Kidney (tissue), 14 donors: ENCODE results near the gene KIF19. TPM values are rescaled to one million over a fixed set of nuclear protein-coding genes. Genes with fewer than 3 reads are reported as not detected.

ENCODE experiments used
- DNase-seq, 5 donors: peaks; one replicate each; pipeline ENCODE4 v3.0.0-alpha.2; 2013 to 2020
- FAIRE-seq: peaks from 2 replicates; lab custom pipeline; 2012; peaks lifted over from hg19 to GRCh38; lab: Jason Lieb, UNC
- H3K27ac ChIP-seq, 2 donors: one replicate each; pipeline ENCODE4 v1.7.0; 2013; ENCODE audit warnings: low read depth in 2 of 2, low read length in 2 of 2, inconsistent platforms in 1 of 2
- H3K27me3 ChIP-seq: one replicate; pipeline ENCODE4 v1.7.1; 2013; ENCODE audit warnings: low read length, inconsistent platforms; ENCODE audit not compliant: control insufficient read depth, insufficient read depth
- H3K36me3 ChIP-seq, 3 donors: one replicate each; pipeline versions ENCODE4 v1.7.0 to v1.7.1; 2013; ENCODE audit warnings: low read length in 3 of 3, control low read depth in 1 of 3, inconsistent platforms in 1 of 3; ENCODE audit not compliant: insufficient read depth in 3 of 3, control insufficient read depth in 2 of 3
- H3K4me1 ChIP-seq, 3 donors: one replicate each; pipeline versions ENCODE4 v1.7.0 to v1.7.1; 2013; ENCODE audit warnings: low read length in 3 of 3, inconsistent platforms in 1 of 3, low read depth in 1 of 3; ENCODE audit not compliant: control insufficient read depth in 2 of 3, insufficient read depth in 2 of 3
- H3K4me3 ChIP-seq, 3 donors: one replicate each; pipeline versions ENCODE4 v1.7.0 to v1.8.1; 2013; ENCODE audit warnings: low read length in 3 of 3, control low read depth in 1 of 3, inconsistent platforms in 1 of 3
- H3K9ac ChIP-seq, 3 donors: one replicate each; pipeline versions ENCODE4 v1.7.0 to v1.7.1; 2013; ENCODE audit warnings: low read length in 3 of 3, control low read depth in 1 of 3, inconsistent platforms in 1 of 3
- H3K9me3 ChIP-seq, 3 donors: one replicate each; pipeline versions ENCODE4 v1.7.0 to v1.7.1; 2013; ENCODE audit warnings: low read length in 3 of 3, control low read depth in 1 of 3, inconsistent platforms in 1 of 3; ENCODE audit not compliant: control insufficient read depth in 2 of 3, insufficient read depth in 1 of 3
- intact Hi-C: fragments of 100-400 bp; cut with DNase I; formaldehyde crosslinking; loops from one replicate; pipeline ENCODE4 v1.11.1; 2022
- polyA plus RNA-seq: library from polyadenylated mRNA; stranded (reverse); fragments of 350-450 nt; fragmentation: Illumina TruSeq; extraction: RNeasy Lipid Tissue Mini Kit (QIAGEN cat#74804); gene quantifications from one replicate; pipeline ENCODE4 v1.2.3, GENCODE V29; 2014; ENCODE audit warnings: low read depth, low replicate concordance; ENCODE audit not compliant: insufficient read depth
- total RNA-seq: library from RNA; stranded (reverse); fragmentation: NEBNext Ultra II Directional; extraction: Animal tissue kit (Norgen Biotek cat#: 25700); gene quantifications from one replicate; pipeline ENCODE4 v1.2.1, GENCODE V29; 2021
- TF ChIP-seq, protein P1 (sequence below): IDR thresholded peaks from 3 replicates; pipeline ENCODE4 v1.5.1; 2012; ENCODE audit warnings: mild to moderate bottlenecking, moderate library complexity, borderline replicate concordance; ENCODE audit not compliant: insufficient read depth; ENCODE audit errors: extremely low read depth
- donor health status: control.
- donor health status: control.
- donor health status: control.
- donor health status: control.
- donor health status: control.
- donor health status: DM: yes; HTN: yes; CAD: no.
- donor health status: Normal renal cell carcinoma (clear cell type).

KIF19 gene
- total and polyA plus RNA-seq, 2 donors from 2014 or later, result 0.85 TPM; not detected in 1

DNA sequence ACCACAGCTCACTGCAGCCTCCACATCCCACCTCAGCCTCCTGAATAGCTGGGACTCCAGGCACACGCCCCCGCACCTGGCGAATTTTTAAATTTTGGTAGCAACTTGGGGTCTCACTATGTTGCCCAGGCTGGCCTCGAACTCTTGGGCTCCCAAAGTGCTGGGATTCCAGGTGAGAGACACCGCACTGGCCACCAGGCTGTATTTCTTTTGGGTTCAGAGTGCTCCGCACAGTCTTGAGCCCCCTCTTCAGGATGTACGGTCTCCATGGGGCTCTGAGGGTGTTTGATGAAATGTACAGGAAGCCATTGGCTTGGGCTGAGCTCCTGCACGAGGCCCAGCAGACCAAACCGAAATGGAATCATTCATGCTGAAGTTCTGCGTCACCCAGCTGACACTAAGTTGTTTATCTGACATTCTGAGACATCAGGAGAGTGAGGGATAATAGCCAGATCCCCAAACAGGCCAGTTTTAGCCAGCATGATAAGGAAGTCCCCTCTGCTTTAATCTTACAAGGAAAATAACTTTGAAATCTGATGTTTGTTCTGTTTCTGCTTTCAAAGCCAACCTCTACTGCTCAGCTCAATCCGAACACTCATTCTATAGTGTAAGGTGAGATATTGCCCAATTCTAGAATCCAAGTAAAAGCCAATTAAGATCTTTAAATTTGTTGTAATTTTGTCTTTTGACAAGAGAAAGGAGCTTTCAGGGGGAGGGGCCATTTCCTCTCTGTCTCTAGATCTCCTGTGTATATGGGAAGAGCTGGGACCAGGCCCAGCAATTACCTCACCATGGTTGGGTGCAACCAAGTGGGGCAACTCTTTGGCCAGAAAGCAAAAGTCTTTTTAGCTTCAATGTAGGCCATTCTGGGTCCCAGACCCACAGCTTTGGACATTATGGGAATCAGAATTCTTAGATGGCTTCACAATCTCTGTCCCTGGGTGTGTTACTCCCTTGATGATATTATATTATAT is 64.9 kb downstream of the KIF19 start:
- Histone ChIP-seq H3K4me1 (peaks cover 0 to 5% (median 5%) of the 10 kb centered on the region in 3 donors), H3K4me3 (no peak overlapping the region), H3K27ac (no peak overlapping the region), H3K27me3 (no peaks in the 10 kb centered on the region), H3K9me3 (no peaks in the 10 kb centered on the region), H3K9ac (no peak overlapping the region), H3K36me3 (no peaks in the 10 kb centered on the region)
- DNase-seq (no peak), FAIRE-seq (no peak)
- TF ChIP-seq, protein P1, sequence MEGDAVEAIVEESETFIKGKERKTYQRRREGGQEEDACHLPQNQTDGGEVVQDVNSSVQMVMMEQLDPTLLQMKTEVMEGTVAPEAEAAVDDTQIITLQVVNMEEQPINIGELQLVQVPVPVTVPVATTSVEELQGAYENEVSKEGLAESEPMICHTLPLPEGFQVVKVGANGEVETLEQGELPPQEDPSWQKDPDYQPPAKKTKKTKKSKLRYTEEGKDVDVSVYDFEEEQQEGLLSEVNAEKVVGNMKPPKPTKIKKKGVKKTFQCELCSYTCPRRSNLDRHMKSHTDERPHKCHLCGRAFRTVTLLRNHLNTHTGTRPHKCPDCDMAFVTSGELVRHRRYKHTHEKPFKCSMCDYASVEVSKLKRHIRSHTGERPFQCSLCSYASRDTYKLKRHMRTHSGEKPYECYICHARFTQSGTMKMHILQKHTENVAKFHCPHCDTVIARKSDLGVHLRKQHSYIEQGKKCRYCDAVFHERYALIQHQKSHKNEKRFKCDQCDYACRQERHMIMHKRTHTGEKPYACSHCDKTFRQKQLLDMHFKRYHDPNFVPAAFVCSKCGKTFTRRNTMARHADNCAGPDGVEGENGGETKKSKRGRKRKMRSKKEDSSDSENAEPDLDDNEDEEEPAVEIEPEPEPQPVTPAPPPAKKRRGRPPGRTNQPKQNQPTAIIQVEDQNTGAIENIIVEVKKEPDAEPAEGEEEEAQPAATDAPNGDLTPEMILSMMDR, result no peak
- intact Hi-C loops, result no loop called here

DNA sequence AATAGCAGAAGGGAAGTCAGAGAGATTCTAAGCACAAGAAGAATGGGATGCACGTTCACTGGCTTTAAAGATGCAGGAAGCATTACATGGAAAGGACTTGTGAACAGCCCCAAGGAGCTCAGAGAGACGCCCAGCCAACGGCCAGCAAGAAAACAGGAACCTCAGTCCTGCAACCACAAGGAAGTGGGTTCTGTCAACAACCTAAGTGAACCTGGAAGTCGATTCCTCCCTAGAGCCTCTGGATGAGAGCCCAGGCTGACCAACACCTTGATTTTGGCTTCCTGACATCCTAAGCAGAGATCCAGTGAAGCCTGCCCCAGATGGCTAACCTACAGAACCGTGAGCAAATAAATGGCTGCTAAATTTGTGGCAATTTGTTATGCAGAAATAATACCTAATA is 65.7 kb downstream of the KIF19 start:
- DNase-seq (no peak), FAIRE-seq (no peak)
- no peaks in the 10 kb centered on the region for H3K4me1 ChIP-seq
- TF ChIP-seq, protein P1, result no peak
- no peaks in the 10 kb centered on the region for H3K9me3 ChIP-seq
- no peaks in the 10 kb centered on the region for H3K27me3 ChIP-seq
- intact Hi-C loops, result no loop called here
- no peak overlapping the region for H3K9ac ChIP-seq
- no peaks in the 10 kb centered on the region for H3K36me3 ChIP-seq
- H3K4me3 ChIP-seq, result no peak overlapping the region
- H3K27ac ChIP-seq, result no peak overlapping the region

DNA sequence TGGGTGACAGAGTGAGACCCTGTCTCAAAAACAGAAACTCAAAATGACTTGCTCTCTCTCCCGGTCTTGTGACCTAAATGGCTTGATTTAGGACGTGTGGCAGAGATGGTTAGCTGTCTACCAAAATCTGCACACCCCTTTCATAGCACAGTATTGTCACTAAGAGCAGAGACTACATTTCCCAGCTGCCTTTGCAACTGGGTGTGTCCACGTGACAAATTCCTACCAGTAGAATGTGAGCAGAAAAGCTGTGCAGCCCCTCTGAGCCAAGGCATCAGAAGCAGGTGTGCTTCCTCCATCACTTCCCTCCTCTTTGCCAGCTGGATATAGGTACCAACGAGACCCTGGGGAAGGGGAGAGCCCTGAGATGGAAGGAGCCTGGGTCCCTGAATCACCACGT is 66.8 kb downstream of the KIF19 start:
- no peaks in the 10 kb centered on the region for H3K9me3 ChIP-seq
- FAIRE-seq, result no peak
- no peaks in the 10 kb centered on the region for H3K4me1 ChIP-seq
- H3K4me3 ChIP-seq, result no peak overlapping the region
- TF ChIP-seq, protein P1, result no peak
- no peaks in the 10 kb centered on the region for H3K36me3 ChIP-seq
- no peaks in the 10 kb centered on the region for H3K27me3 ChIP-seq
- DNase-seq, result no peak
- no peak overlapping the region for H3K27ac ChIP-seq
- no peak overlapping the region for H3K9ac ChIP-seq
- intact Hi-C loops, result no loop called here
